NCI-H2029 (cell line): Measurements from ENCODE around the gene PILRB.
"Not testable (repeated sequence)": the region's sequence is repeated elsewhere in the genome, so short reads cannot be mapped to it uniquely, and the experiment has no call there.

Source experiments
- DNase-seq: peaks from one replicate; lab custom pipeline; 2025; lab: John Stamatoyannopoulos, UW

Gene PILRB

DNA sequence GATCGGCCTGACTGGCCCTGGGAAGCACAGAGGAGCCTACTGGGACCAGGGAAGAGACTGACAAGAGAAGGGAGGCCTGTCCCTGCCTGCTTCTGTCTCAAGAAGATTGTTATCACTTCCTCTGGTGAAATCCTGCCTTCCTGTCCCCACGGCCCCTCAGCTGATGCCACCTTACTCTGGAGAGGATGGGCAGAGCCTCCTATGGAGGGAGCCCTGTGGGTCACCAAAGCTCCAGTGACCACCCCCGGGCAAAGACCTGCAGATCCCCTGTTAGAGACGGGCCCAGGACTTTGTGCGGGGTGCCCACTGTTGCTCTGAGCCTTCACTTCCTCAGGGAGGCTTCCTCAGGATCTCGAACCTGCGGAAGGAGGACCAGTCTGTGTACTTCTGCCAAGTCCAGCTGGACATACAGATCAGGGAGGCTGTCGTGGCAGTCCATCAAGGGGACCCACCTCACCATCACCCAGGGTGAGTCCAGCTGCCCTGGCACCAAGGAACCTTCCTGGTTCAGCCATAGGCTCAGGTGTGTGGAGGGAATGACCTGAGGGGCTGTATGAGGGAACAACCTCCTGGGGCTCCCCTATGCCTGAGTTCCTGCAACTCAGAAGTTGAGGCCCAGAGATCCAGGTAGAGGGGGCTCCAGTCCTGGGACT, 1.4 kb upstream of the PILRB start:
- DNase-seq, result no peak

GRCh38 chr7:100357131-100357561, 771 bp upstream of the PILRB start:
- DNase-seq, result no peak

DNA sequence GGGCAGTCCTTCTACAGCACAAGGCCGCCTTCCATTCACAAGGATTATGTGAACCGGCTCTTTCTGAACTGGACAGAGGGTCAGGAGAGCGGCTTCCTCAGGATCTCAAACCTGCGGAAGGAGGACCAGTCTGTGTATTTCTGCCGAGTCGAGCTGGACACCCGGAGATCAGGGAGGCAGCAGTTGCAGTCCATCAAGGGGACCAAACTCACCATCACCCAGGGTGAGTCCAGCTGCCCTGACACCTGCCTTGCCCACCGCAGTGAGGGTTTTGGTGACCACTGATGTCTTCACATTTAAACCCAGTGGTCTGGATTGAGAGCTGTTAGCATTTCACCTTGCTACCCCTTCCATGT, 918 bp downstream of the PILRB start:
- DNase-seq, result no peak

DNA sequence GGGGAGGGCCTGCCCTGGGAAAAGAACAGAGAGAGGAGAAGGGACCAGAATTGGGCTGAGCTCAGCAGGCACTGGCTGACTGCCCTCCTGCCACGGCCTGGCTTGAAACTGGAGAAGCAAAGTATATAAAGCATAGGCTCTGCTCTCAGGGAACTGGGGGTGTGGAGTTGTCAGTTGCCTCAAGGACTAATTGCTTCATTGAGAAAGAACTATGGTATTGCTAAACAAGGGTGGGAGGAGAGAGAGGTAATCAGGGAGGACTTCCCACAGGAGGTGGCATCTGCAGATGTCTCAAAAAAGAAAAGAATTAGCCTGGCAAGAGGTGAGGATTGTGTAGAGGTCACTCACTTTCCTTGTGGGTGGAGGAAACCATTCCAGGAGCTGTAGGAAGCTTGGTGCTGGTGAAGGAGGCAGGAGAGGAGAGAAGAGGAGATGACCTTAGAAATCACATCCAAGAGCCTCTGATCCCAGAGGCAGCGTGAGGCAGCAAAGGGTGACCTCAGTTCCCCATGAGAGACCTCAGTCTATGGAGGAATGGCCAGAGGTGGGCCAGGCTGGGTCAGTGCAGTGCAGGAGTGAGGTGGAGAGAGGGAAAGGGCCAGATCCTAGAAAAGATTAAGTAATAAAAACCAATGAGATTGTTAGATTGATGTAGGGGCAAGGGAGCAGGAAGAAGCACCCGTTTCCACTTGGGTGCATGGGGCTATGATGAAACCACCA, 2.4 kb downstream of the PILRB start:
- DNase-seq, result no peak

- DNase-seq, result no peak
Measured at GRCh38 chr7:100363098-100363497, 5.2 kb downstream of the PILRB start.

DNA sequence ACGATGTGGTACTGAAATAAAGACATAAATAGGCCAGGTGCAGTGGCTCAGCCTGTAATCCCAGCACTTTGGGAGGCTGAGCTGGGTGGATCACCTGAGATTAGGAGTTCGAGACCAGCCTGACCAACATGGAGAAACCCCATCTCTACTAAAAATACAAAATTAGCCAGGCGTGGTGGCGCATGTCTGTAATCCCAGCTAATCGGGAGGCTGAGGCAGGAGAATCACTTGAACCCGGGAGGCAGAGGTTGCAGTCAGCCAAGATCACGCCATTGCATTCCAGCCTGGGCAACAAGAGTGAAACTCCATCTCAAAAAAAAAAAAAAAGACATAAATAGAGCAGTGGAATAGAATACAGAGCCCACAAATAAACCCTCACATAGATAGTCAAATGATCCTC, 5.9 kb downstream of the PILRB start:
- not testable (repeated sequence) for DNase-seq

GRCh38 chr7:100364480-100364879, 6.6 kb downstream of the PILRB start:
- no peak for DNase-seq

DNA sequence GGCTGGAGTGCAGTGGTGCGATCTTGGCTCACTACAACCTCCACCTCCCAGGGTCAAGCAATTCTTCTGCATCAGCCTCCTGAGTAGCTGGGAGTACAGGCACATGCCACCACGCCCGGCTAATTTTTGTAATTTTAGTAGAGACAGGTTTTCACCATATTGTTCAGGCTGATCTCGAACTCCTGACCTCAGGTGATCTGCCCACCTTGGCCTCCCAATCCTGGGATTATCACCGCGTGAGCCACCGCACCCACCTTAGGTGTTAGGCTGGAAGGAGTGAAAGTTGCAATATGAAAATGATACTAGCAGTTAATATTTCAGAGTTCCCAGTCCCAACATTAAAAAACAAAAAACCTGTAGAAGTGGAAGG, 8.1 kb downstream of the PILRB start:
- DNase-seq, result not testable (repeated sequence)

DNA sequence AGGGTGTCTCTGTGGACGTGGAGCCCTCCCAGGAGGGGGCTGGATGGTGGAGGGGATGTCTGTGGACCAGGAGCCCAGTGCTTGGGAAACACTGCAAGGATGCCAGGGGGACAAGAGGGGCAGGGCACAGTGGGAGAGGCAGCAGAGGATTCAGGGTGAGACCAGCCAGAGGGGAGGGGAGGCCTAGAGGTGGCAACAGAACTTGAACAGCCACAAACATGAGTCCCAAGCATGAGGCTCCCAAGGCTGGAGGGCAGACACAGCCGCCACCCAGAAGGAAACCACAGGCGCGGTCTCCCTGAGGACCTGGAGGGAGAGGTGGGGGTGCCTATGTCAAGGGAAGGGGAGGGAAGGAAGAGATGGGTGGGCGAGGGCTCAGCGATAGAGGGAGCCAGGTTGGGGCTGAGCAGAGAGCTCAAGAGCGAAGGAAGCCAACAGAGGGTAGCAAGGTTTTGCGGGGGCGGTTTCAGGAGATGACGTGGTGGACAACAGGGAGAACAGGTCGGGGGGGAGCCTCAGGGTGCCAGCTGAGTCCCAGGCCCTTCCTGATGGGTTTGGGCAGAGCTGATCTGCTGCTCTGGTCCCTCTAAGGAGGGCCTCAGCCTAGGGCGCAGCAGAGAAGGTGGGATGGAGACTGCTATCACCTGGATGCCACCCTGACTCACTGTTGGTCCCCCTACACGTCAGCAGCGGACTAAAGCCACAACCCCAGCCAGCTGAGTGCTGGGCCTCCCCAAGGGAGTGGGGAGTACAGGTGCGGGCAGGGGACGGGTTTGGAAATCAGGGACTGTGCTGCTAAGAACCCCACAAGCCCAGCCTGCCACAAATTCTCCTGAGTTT, 8.7 kb downstream of the PILRB start:
- DNase-seq, result no peak

GRCh38 chr7:100367251-100367620, 9.3 kb downstream of the PILRB start:
- no peak for DNase-seq

DNA sequence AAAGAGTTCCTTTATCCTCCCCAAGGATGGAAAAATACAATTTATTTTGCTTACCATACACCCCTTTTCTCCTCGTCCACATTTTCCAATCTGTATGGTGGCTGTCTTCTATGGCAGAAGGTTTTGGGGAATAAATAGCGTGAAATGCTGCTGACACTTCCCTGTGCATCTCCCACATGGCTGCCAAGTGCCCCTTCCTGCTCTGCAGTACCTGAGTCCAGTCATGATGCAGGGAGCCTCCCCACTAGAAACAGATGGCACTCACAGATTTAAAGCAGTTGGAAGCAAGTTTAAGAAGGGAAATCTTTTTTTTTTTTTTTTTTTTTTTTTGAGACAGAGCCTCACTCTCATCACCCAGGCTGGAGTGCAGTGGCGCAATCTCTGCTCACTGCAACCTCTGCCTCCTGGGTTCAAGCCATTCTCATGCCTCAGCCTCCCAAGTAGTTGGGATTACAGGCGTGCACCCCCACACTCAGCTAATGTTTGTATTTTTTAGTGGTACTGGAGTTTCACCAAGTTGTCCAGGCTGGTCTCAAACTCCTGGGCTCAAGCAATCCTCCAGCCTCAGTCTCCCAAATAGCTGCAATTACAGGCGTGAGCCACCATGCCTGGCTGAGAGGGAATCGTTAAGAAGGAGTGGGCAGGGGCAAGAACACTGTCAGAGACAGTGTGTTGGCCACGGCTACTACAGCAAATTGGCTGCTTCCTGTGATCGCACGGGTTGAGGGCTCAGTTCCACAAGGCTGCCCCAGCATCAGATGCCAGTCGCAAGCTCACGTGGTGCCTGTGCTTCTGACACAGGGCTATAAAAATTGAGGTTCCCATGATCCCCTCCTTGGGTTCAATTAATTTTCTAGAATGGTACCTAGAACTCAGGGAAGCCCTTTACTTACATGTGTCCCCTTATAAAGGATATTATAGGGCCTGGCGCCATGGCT, 10.0 kb downstream of the PILRB start:
- DNase-seq, result no peak

- DNase-seq, result no peak
Measured at GRCh38 chr7:100369105-100369504, 11.2 kb downstream of the PILRB start.

DNA sequence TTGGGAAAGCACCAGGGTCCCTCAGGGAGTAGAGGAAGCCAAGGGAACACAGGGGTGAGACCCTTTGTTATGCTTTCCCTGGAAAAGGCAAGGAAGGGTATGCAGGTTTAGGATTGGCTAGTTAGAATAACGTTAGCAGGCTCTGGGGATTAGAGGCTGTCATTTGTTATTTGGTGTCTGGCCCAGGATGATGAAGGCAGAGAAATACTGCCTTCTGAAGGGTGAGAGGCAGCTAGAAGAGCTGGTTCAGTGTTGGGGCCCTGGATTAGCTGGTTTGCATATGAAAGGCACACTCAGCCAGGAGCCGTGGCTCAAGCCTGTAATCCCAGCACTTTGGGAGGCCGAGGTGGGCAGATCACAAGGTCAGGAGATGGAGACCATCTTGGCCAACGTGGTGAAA, 12.4 kb downstream of the PILRB start:
- DNase-seq, result no peak

GRCh38 chr7:100370746-100371145, 12.8 kb downstream of the PILRB start:
- DNase-seq, result no peak

- no peak for DNase-seq
Measured at GRCh38 chr7:100371561-100372171, 13.7 kb downstream of the PILRB start.

GRCh38 chr7:100372256-100372655, 14.3 kb downstream of the PILRB start:
- no peak for DNase-seq

DNA sequence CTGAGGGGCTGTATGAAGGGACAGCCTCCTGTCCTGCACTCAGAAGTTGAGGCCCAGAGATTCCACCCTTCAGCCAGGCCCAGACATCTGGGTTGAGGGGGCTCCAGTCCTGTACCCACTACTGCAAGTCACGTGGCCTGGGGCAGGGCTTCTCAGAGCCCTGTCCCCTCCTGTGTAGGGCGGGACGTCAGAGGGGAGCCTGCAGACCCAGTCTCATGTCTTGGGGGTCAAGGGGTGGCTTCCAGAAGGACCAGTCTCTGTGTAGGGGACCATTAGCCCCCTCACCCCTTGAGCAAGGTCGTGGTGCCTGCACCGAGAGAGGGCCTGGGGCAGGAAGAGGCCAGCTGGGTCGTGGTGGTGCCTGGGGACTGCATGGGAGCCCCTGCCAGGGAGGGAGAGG, 14.8 kb downstream of the PILRB start:
- no peak for DNase-seq

- no peak for DNase-seq
Measured at GRCh38 chr7:100373261-100373831, 15.4 kb downstream of the PILRB start, which contains the start of gene PILRA. Gene PILRA, plus strand, starts transcription at chr7:100373487. Its CDS starts 170 bp downstream, at chr7:100373657.

DNA sequence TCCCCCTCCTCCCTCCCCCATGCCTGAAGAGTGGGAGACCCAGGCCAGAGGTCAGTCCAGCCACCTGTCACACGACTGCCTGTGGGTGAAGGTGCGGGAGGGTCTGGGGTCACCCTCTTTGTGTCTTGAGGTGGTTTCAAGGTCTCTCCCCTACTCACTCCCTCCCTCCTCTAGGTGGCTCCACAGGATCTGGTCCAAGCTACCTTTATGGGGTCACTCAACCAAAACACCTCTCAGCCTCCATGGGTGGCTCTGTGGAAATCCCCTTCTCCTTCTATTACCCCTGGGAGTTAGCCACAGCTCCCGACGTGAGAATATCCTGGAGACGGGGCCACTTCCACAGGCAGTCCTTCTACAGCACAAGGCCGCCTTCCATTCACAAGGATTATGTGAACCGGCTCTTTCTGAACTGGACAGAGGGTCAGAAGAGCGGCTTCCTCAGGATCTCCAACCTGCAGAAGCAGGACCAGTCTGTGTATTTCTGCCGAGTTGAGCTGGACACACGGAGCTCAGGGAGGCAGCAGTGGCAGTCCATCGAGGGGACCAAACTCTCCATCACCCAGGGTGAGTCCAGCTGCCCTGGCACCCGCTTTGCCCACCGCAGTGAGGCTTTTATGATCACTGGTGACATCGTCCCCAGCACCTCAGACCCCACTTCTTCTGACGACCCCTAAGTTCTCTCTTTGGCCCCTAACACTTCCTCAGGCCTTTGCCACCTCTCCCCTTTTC, 16.1 kb downstream of the PILRB start:
- DNase-seq, result not testable (repeated sequence)

DNA sequence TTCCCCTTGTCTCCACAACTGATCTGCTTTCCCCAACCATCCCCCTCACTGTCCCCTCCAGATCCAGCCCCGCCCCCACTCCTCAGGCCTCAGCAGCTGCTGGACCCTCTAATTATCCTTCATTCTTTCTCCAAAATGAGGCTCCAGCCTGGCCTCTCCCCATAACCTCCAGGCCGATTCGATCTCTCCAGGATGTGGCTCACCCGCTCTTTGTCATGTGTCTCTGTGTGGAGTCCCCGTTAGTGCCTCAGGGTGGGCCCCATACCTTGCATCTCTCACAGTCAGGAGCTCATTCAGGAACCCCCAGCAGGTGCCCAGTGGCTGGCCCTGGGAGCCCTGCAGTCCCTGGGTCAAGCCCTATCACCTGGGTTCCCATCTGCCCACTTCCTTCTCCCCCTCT, 16.7 kb downstream of the PILRB start:
- no peak for DNase-seq
